VCaP (cell line): ENCODE results near the gene CFDP1.
A peak's percentile ranks its signal among the peaks of the same experiment; 100 is the strongest.

Experiments
- H3K27ac ChIP-seq: fragments of 450-650 bp; 2 replicates; pipeline ENCODE4 v1.5.1; 2017
- CTCF ChIP-seq: fragments of 450-650 bp; conservative IDR thresholded peaks from 2 replicates; pipeline ENCODE4 v1.5.1; 2017; ENCODE audit warnings: mild to moderate bottlenecking, moderate library complexity

CFDP1 gene

GRCh38 chr16:75256059-75256571 lies 177.2 kb downstream of the CFDP1 start:
- H3K27ac ChIP-seq: no peak overlapping the region
- TF ChIP-seq CTCF: no peak

GRCh38 chr16:75254359-75254837 lies 178.9 kb downstream of the CFDP1 start:
- no peak overlapping the region for H3K27ac ChIP-seq

GRCh38 chr16:75252946-75253911 lies 180.1 kb downstream of the CFDP1 start:
- TF ChIP-seq CTCF: no peak
- peak overlapping the region; percentile 87 for H3K27ac ChIP-seq

More at GRCh38 chr16:75254359-75254837, 178.9 kb downstream of the CFDP1 start:
- no peak for TF ChIP-seq CTCF

GRCh38 chr16:75252049-75252864 lies 181.0 kb downstream of the CFDP1 start:
- peak overlapping the region; percentile 87 for H3K27ac ChIP-seq
- TF ChIP-seq CTCF: no peak

- TF ChIP-seq CTCF: no peak
- H3K27ac ChIP-seq: peak within 1 kb of the TSS; percentile 87
These were observed 181.8 kb downstream of the CFDP1 start, which contains the start of gene BCAR1 for GRCh38 chr16:75251280-75252048. BCAR1 (minus strand) TSS chr16:75251624; CDS start chr16:75251482, 142 bp downstream.

GRCh38 chr16:75250809-75251279 lies 182.5 kb downstream of the CFDP1 start:
- H3K27ac ChIP-seq: peak overlapping the region; percentile 87
- no peak for TF ChIP-seq CTCF
